ENCODE results near the gene PHF5A. TPM values are rescaled to one million over a fixed set of nuclear protein-coding genes. Genes with fewer than 3 reads are reported as not detected.
A peak's percentile ranks its signal among the peaks of the same experiment; 100 is the strongest.

The PHF5A gene
- total and polyA plus RNA-seq, 2 of the 8 experiments (the other 6 are each of a cell fraction or from before 2014, with no cell fraction given): 119 to 135 TPM

DNA sequence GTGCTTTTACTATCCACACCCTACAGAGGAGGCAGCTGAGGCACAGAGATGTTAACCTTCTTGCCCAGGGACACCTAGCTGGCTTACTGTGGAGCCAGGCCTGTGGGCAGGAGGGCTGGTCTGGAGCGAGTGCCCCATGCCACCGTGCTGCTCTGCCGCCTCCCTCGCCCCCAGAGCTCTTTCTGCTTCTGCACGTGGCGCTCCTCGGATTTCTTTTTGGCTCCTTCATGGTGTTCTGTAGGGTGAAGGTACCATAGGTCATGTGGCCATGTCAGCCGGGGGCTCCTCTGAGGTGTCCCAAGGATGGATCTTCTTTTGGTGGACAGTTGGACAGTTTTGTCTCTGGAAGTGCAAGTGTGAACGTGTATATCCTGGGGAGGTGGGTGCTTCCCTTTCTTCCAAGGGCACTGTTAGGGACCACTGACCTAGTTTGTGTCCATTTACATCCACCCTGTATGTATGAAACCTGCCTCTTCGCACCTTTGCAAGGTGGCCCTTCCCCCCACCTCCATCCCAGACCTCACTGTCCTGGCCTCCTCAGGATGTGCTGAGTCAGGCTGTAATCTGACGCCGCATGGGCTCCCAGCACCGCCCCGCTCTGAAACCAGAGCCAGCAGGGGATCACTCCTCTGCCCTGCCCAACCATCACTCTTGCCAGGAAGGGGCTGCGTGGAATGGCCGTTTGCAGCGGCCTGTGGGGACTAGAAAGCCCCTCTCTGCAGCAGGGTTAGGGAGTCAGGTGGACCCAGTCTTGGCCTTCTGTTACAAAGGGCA is 44.1 kb upstream of the PHF5A start:
- CTCF ChIA-PET (ENCODE audit: partially characterized antibody): interaction anchor here (0.5 to 13.5 kb wide), 11 partner anchors 11 to 110 kb away, joined by 3 to 269 read pairs (median 6); partner anchors contain the start of genes PHF5A and TOB2
- POLR2A ChIA-PET (ENCODE audit: partially characterized antibody): interaction anchor here (0.7 to 6.0 kb wide), 14 partner anchors 11 to 132 kb away, joined by 3 to 54 read pairs (median 4); partner anchors contain the start of genes ACO2, PHF5A and TOB2
- TF ChIP-seq MAFK (IDR thresholded peaks at IDR 0.05; ENCODE audit: low read depth, low read length) (peak; percentile 99), GABPA (IDR thresholded peaks at IDR 0.05; ENCODE audit: borderline replicate concordance, insufficient read depth, low read length) (no peak), NRF1 (IDR thresholded peaks at IDR 0.05; ENCODE audit: low read depth, low read length) (no peak), EZH2 (IDR thresholded peaks at IDR 0.05; ENCODE audit: low read depth, low read length, severe bottlenecking) (no peak), CBX5 (IDR thresholded peaks at IDR 0.05; ENCODE audit: low read depth, low read length) (no peak), ZNF274 (IDR thresholded peaks at IDR 0.05; ENCODE audit: borderline replicate concordance, extremely low read depth, low read length) (no peak), TCF12 (IDR thresholded peaks at IDR 0.05; ENCODE audit: low read depth, low read length) (no peak), POU5F1 (IDR thresholded peaks at IDR 0.05; ENCODE audit: low read depth, low read length) (no peak)
- TF ChIP-seq, protein P1, sequence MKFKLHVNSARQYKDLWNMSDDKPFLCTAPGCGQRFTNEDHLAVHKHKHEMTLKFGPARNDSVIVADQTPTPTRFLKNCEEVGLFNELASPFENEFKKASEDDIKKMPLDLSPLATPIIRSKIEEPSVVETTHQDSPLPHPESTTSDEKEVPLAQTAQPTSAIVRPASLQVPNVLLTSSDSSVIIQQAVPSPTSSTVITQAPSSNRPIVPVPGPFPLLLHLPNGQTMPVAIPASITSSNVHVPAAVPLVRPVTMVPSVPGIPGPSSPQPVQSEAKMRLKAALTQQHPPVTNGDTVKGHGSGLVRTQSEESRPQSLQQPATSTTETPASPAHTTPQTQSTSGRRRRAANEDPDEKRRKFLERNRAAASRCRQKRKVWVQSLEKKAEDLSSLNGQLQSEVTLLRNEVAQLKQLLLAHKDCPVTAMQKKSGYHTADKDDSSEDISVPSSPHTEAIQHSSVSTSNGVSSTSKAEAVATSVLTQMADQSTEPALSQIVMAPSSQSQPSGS (IDR thresholded peaks at IDR 0.05; ENCODE audit: low read length): 0 out of 2 replicates have a peak, but pooled peaks have one; percentile 49

More for the DNA sequence above, 44.1 kb upstream of the PHF5A start:
- H2BK20ac ChIP-seq (ENCODE audit: low read length): peak overlapping the region; percentile 97
- H2AK5ac ChIP-seq (ENCODE audit: low read depth, low read length): peak overlapping the region; percentile 96
- FAIRE-seq: peak; percentile 96
- H3K36me3 ChIP-seq (ENCODE audit: control insufficient read depth in 2 of 4, insufficient read depth in 4 of 4, low read length in 3 of 4): peaks cover 0 to 27% (median 7%) of the 10 kb centered on the region in 4 experiments; a peak in 6 of 8 replicates
- H3K4me1 ChIP-seq (replicated peaks in 1 of 4; ENCODE audit: control insufficient read depth in 3 of 4, insufficient read depth in 4 of 4, low read length in 3 of 4): peaks cover 4 to 16% (median 14%) of the 10 kb centered on the region in 4 experiments
- H2BK5ac ChIP-seq (ENCODE audit: low read depth, low read length): peak overlapping the region; percentile 95
- 53% methylated on average over 17 of the region's 17 CpGs; no CpG with 5 or more reads in 1 of the 2 experiments for WGBS, 2 experiments (ENCODE audit: extremely low coverage in 1 of 2, insufficient coverage in 1 of 2, insufficient read length in 1 of 2, insufficient replicate concordance in 2 of 2, low coverage in 1 of 2, low lambda C conversion rate in 2 of 2, missing lambda C conversion rate in 1 of 2)
- no peaks in the 10 kb centered on the region for H3K23me2 ChIP-seq (ENCODE audit: low read depth, low read length)
- 0 out of 7 replicates have a peak overlapping the region, but pooled peaks of 1 of the 4 experiments have one; percentile 13 for H3K9ac ChIP-seq (replicated peaks in 1 of 4; ENCODE audit: extremely low read depth in 1 of 4, low read depth in 3 of 4, low read length in 3 of 4)
- peak overlapping the region; percentile 92 for H3K18ac ChIP-seq (ENCODE audit: extremely low read depth, low read length)
- H2BK120ac ChIP-seq (replicated peaks; ENCODE audit: low read depth, low read length): peak overlapping the region; percentile 89
- DNase-seq (ENCODE audit: low read depth in 1 of 2, low spot score in 2 of 2): peak in 1 of 2 experiments; percentile 81
- H3K4ac ChIP-seq (replicated peaks; ENCODE audit: insufficient read length, low read depth, low read length): peak overlapping the region; percentile 72
- peak overlapping the region; percentile 99 for H2BK12ac ChIP-seq (ENCODE audit: low read depth, low read length)
- H3K14ac ChIP-seq (ENCODE audit: insufficient read length): no peak overlapping the region
- H3K79me1 ChIP-seq (ENCODE audit: low read depth, low read length): peaks cover 4% of the 10 kb centered on the region
- H3K56ac ChIP-seq (replicated peaks; ENCODE audit: insufficient read length, low read depth, low read length): no peak overlapping the region
- H3K4me3 ChIP-seq (ENCODE audit: extremely low read depth in 1 of 4, insufficient read depth in 2 of 4, low read depth in 3 of 4, low read length in 4 of 4): peak overlapping the region in 2 of 4 experiments; percentile 6 to 19; a peak in 2 of 8 replicates
- H4K5ac ChIP-seq (ENCODE audit: insufficient read length, low read depth, low read length): peak overlapping the region; percentile 62
- H3K23ac ChIP-seq (ENCODE audit: insufficient read length): no peak overlapping the region
- no peak overlapping the region for H2AFZ ChIP-seq (ENCODE audit: low read length)
- peak overlapping the region; percentile 88; the same call in 1 of the 2 replicates for H2BK15ac ChIP-seq (ENCODE audit: low read length)
- H3K27ac ChIP-seq (ENCODE audit: low read depth, low read length): peak overlapping the region; percentile 49; the same call in 1 of the 2 replicates
- H3K4me2 ChIP-seq (ENCODE audit: insufficient read depth in 1 of 2, low read depth in 2 of 2, low read length in 2 of 2): peak overlapping the region; percentile 34 to 57; a peak in 2 of 4 replicates
- H4K20me1 ChIP-seq (replicated peaks in 1 of 2; ENCODE audit: control insufficient read depth in 1 of 2, insufficient read depth in 2 of 2, low read length in 2 of 2): no peaks in the 10 kb centered on the region
- no peaks in the 10 kb centered on the region for H3K79me2 ChIP-seq (ENCODE audit: control insufficient read depth in 1 of 2, insufficient read depth in 2 of 2, low read length in 2 of 2)
- peak overlapping the region; percentile 26; the same call in 1 of the 2 replicates for H4K8ac ChIP-seq (ENCODE audit: extremely low read depth, insufficient read depth, low read length)
- H3K27me3 ChIP-seq (replicated peaks in 1 of 4; ENCODE audit: control insufficient read depth in 3 of 4, extremely low read depth in 1 of 4, insufficient read depth in 3 of 4, low read length in 3 of 4): no peaks in the 10 kb centered on the region
- peak overlapping the region; percentile 71 for H4K91ac ChIP-seq (replicated peaks; ENCODE audit: insufficient read length, low read length)
- H3K9me3 ChIP-seq (ENCODE audit: insufficient read depth in 2 of 2, low read depth in 1 of 2, low read length in 1 of 2): no peaks in the 10 kb centered on the region

Measured in H1 (cell line).